DMS 273 treated with DMSO at 0.1 percent for 48 hours (cell line): ENCODE measurements around the gene CPXM2.

Source experiments
- DNase-seq: peaks from one replicate; lab custom pipeline; 2025; lab: John Stamatoyannopoulos, UW

Gene CPXM2

DNA sequence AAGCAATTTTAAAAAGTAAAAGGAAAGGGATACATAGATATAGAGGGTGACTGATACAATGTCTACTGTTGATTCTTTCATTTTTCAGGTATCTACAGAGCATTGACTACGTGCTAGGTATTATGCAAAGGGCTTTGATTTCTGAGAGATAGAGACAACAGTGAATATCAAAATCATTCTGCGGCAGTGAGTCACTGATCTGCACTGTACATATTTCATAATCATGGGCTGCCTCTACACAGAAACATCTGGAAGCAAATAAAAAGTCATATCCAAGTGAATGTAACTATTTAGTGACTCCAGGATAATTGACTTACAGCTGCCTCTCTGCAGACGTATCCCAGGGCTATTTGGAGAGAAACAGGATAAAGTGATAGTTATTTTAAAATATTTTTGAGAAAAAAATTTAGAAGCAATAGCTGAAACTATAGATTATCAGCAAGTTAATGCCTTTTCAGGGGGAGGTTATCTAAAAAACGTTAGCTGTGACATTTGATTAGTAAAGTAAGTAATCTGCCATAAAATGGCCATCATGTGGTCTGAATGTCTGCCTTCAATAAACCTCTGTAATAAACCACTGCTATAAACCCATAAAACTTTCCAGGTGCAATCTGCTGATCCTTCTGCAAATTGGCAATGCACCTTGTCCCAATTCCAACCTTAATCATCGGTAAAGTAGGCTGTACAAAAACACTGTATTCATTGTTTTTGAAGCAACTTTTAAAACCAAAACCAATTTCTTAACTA lies 43.7 kb downstream of the CPXM2 start:
- no peak for DNase-seq

DNA sequence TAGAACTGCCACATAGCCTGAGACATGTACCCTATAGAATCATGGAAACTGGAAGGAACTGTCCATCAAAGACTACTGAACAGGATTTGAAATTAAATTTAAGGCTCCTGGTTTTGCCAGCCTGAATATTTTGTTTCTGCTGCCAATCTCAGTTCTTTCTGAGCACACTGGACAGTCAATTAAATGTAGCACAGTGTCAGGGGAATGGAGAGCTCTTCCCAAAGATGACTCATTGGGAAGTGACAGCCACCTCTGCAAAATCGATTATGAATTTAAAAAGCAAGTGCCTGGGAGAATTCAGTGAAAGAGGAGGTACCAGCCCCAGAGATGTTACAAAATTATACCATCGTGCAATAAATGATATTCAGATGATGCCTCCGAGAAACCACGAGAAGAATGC lies 47.8 kb downstream of the CPXM2 start:
- DNase-seq, result no peak

DNA sequence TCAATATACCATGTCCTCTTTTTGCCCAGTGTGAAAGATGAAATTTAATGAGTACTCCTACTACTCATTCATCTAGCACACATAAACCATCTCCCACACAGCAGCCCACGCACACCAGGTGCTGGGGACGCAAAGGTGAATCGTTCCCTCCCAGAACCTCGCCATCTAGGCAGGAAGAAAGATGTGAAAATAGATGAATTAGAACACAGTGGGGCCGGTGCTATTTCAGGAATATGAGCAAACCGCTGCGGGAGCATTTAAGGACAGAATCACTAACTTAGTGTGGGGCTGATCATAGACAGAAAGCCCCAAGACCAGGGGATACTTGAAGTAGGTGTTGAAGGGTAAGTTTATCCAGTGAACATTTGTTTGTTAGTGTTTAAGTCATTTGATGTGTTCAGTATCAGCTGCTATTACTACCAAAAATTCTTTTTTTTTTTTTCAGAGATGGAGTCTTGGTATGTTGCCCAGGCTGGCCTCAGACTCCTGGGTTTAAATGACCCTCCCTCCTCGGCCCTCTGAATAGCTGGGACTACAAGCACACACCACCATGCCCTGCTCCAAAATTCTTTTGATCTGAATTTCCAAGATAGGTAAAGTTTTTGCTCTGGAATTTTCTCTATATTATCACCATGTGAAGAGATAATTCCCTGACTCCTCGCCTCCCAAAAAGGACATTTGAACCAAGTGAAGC lies 48.8 kb downstream of the CPXM2 start:
- no peak for DNase-seq

DNA sequence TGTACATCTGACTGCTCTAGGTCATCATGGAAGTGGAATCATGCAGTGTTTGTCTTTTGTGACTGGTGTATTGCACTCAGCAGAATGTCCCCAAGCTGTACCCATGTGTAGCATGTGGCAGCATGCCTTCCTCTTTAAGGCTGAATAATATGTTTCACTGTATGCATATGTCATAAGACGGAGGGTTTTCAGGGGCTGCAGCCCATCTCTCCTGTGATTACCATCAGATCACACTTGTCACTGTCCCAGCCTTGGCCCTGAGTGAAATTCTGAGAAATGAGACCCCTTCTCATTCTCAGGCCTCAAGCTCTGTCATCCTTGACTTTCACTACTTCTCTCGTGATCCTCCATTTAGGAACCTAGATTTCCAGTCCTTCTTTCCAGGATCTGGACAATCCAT lies 50.0 kb downstream of the CPXM2 start:
- no peak for DNase-seq

DNA sequence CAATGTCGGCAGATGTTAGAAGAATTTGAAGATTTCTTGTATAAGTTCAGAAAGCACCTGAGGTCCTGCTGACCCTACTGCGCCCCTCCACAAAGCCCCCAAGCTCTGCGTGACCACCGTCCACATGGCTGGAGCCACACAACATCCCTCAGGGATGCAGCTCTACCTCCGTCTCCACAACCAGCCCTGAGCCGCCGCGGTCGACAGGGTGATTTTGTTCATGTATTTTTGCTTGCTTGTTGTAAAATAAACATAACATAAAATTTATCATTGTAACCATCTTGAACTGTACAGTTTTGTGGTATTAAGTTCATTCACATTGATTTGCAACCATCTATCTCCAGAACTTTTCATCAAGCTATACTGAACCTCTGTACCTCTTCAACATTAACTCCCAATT lies 50.5 kb downstream of the CPXM2 start:
- no peak for DNase-seq

DNA sequence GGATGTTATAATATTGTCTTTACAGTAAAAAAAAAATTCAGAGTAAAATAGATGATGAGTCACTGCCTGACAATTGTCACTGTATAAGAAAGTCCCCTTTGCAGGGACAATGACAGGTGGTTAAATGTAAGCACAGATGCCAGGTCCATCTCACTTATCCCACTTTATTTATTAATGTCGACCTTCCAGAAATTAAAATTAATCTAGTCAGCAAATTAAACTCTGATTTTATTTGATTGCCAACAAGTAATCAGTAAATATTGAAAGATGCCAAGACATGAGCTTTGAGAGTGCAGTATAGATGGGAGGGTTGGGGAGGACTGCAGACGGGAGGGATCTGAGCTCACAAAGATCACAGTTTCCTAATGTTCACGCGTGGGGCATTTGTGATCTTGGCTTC lies 50.9 kb downstream of the CPXM2 start:
- no peak for DNase-seq

DNA sequence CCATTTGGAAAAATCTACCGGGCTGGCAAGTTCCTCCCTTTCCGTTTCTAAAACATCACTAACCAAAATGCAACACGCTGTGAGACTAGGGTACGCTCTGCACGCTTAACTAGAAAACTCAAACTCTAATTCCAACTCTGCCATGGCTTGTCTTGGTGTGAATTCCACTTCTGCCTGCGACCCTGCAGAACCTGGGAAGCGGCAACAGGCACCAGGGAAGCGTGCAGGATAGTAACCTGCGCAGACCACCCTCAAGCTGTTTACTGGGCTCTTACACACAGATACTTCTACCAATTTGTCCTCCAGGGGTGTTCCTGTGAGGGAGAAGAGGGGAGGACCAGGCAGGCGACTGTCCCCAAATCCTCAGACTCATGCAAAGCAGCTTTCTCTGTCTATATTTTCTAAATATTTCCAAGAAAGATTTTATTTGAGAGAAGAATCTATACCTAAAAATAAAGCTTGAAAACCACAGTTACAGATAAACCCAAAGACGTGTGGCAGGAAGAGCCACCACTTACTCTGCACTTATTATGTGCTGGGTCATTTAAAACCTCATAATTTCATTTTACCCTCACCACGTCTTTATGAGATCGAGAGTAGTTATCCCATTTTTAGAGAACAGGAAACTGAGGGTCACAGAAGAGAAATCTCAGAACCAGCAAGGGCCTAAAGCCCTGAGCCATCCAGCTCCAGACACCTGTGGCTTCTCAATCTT lies 52.9 kb downstream of the CPXM2 start:
- DNase-seq, result no peak

DNA sequence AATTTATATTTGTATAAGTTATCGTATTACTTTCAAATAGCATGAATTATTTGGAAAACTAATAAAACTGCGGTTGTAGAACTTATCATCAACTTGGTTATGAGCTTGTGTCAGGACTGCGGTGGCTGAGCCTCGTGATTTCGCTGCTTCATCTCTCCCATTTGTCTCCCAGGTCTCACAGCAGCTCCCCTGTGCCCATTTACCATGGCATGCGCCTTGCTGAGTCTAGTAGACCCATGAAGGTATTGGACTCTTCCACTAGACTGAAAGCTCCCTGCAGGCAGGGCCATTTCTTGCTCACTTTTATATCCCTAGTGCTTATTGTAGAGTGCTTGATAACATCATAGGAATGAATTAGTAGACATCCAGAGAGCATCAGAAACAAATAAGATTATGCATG lies 53.9 kb downstream of the CPXM2 start:
- no peak for DNase-seq

DNA sequence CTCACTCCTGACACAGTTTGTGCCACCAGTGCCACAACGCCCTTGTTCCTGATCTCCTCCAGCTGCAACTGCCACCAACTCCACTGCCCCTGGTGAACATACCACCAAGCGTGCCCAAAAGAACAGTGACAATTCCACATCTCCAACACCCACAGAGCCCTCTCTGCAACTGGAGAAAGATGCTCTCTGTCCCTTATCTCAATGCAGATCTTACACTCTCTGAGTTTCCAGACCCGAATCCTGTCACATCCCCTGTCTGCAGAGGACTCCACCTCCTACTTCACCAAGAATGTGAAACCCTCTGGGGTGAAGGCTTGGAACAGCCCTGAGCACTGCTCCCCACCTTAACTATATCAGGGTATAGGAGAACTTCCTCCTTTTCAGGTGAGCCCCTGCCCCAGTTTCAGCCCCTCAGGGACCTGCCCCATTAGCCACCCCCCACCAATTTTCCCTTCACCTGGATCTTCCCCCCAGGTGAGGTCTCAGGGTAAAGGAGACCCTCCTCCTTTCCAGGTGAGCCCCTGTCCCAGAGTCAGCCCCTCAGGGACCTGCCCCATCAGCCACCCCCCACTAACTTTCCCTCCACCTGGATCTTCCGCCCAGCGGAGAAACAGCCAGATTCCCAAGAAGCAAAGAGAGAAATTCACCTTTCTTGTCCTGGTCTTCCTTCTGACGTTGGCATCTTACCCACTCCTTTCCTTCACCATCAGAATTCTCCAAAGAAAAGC lies 55.0 kb downstream of the CPXM2 start:
- DNase-seq, result no peak

DNA sequence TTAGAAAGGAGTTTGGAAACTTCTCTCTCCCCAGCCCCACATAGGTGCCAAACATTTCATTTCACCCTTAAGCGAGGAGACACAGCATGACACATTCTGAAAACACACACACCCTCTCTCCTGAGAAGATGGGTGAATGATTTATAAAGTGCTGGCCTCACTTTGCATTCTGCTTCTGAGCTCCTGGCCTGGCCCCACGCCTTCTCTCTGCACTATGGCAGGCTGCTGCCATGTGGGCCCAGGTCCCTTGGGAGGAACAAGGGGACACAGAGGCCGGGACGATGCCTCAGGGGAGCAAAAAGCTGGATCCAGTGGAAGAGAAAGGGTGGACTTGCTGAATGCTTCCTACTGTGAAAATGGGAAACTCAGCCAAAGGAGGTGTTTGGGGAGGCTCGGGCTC lies 56.0 kb downstream of the CPXM2 start:
- DNase-seq, result no peak

DNA sequence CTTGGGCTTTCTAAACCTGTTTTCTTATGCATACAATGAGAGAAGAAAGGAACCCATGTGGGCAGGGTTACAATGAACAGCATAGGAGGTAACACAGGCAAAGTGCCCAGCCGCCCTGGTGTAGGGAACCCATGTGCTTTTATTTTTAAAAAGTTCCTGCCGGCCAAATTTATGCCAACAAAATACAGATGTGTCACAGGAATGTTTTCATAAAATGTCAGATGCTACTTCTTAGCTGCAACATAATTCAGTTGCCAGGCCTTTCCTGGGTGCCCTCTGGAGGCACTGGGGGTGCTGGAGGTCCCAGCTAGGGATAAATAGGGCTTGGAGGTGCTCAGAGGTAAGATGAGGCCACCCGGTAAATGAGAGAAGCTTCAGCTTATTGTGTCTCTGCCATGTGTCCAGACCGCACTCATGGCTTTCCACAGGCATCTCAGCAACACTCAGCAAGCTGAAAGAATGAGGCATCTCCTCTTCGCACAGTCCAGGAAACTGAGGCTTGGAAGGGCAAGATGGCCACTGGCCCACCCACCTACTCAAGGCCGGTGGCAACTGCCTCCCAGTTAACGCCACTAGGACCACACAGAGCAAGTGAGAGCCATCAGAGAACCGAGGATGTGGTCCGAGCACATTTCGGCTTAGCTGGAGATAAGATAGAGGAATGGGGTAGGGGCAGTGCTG lies 58.3 kb downstream of the CPXM2 start:
- DNase-seq, result no peak

DNA sequence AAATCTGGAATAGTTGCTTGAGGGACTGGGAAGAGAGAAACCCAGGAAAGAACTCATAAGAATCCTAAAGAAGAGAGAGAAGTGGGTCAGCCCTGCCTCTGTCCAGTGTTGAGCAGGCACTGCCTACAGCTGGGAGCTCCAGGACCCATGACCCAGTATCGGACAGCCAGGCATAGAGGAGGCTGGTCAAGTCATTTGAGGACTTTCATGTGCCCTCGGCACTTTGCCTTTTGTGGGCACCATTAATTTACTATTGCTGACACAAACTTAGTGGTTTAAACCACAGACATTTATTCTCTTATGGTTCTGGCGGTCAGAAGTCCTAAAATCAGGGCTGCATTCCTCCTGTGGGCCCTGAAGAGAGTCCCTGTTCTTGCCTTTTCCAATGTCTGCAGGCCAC lies 60.3 kb downstream of the CPXM2 start:
- DNase-seq, result no peak

DNA sequence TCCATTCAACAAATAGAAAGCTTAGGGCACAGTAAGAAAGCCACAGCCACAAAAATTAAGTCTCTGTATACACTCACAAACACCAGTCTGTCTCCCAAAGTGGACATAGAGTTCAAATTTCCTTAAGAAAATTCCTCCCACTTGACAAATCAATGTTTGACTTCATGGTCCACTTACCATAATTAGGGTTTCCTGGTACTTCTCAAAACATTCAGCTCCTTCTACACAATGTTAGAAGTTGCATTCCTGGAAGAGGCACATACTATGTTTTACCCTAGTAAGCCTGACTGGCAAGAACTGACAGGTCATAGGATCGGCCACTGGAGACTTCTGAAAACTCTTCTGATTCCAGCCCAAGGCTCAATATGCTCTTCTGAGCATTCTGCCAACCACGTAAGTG lies 70.5 kb downstream of the CPXM2 start:
- no peak for DNase-seq

DNA sequence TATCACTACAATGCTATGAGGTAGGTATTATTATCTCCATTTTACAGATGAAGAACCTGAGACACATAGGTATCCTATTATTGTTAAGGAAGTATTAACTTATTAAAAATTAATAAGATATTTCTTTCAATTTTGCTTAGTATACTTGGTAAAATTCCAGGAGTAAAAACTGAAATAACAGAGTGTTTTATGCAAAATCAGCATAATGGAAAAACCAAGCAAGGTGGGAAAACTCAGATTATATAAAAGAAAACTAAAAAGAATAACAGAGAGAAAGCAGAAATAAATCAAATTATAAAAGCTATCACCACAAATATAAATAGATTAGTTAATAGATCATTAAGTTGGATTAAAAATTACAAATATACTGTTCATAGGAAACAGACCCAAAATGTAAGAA lies 82.0 kb downstream of the CPXM2 start:
- DNase-seq, result no peak

DNA sequence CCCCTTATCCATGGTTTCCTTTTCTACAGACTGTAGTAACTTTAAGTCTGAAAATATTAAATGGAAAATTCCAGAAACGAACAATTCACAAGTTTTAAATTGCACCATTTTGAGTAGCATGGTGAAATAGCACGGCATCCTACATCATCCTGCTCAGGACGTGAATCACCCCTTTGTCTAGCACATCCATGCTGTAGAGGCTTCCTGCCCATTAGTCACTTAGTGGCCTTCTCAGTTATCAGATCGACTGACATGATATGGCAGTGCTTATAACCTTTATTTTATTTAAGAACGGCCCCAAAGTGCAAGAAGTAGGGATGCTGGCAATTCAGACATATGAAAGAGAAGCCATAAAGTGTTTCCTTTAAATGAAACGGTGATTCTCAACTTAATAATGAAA lies 82.7 kb downstream of the CPXM2 start:
- DNase-seq, result no peak

DNA sequence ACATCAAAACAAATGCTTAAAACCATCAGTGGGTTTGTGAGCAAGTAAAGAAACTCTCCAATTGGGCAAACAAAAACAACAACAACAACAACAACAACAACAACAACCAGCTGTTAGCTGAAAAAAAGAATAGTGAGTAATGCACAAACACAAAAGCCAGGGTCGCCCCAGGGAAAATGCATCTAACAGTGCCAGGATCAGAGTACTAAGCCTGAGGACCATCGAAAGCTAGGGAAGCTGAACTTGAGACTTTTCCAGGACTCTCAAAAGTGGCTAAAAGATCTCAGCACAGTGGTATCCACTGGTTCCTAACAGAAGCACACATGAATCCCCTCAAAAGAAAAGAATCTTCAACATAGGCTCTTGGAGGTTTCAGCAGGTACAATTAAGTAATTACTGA lies 83.3 kb downstream of the CPXM2 start:
- no peak for DNase-seq

DNA sequence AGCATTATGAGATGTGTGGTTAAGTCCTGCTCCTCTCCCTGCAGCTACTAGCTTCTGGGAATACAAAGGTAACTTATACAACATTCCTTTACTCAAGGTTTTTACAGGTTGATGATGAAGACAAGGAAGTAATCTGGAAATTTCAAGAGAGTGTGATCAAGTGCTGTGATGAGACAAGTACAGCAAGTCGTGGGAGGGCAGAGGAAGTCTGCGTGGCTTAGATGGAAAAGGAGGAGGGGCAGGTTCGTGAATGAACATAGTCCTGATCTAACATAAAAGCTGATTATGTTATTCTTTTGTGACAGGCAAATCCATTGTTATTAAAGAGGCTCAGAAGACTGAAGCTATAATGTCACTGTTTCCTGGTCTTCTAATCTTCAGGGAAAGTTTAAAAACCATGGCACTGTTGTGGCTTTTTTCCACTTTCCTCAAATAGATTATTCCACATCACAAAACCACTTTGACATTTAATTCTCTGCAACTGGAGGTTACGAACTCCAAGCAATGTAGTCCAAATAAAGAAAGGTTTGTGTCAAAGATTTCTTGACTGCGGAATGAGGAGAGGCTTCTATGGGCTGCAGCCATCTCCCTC lies 84.1 kb downstream of the CPXM2 start:
- DNase-seq, result no peak

DNA sequence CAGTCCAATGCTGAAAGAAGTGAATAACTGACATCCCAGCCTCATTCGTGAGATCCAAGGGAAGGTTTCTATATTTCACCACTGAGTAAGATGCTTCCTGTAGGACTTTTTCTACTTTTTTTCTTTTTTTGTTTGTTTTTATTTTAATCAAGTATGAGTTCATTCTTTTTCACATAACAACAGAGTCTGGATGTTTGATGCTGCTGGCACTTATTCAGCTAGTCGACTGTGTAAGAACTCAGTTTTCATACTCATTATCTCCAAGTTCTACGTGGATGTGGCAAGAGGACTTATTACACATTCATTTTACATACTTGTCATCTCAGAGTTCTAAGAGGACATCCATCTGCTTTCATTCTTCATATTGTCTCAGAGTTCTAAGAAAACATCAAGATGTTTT lies 86.9 kb downstream of the CPXM2 start:
- DNase-seq, result no peak

DNA sequence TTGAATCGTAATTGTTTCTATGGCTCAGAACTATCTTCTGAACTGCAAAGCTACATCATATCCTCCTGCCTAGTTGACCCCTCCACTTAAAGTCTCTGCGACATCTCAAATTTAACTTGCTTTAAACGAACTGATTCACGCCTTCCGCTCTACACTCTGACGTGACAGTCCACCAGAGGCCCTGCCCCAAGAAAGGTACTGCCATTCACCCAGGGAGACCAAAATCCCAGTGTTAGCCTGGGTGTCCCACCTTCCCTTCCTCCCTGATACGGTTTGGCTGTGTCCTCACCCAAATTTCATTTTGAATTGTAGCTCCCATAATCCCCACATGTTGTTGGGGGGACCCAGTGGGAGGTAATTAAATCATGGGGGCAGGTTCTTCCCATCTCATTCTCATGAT lies 90.8 kb downstream of the CPXM2 start:
- no peak for DNase-seq

DNA sequence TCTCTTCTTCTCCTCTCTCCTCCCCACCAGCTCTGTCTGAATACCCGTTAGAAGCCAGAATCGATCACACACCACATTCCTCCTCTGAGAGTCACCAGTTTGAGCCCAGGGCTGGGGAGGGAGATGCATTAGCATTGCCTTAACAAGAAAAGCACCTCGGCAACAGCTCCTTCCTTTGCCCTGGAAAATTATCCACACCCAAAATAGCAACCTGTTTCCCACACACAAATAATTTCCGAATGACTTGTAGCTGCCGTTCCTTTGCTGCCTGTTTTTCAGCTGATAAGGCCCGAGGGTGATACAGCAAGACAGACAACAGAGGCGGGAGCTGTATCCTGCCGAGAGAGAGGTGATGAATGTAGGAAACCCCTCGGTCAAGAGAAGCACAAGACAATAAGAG lies 91.3 kb downstream of the CPXM2 start:
- no peak for DNase-seq

DNA sequence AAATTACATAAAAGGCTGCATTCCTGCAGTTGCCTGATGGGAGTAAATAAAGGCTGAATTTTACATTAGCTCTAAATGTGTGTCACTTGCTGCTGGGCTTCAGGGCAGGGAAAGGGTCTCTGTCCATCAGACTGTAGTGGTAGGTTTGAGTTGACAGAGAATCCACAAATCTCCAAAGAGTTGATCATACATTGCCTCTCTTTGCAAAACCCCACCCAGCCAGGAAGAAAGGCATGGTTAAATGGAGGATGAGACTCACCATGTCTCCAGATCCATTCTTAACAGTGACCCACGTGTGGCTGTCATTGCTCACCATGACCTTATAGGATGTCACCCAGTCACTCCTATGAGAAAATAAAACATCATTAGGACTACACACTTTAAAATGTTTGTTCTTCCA lies 92.8 kb downstream of the CPXM2 start:
- DNase-seq, result no peak

DNA sequence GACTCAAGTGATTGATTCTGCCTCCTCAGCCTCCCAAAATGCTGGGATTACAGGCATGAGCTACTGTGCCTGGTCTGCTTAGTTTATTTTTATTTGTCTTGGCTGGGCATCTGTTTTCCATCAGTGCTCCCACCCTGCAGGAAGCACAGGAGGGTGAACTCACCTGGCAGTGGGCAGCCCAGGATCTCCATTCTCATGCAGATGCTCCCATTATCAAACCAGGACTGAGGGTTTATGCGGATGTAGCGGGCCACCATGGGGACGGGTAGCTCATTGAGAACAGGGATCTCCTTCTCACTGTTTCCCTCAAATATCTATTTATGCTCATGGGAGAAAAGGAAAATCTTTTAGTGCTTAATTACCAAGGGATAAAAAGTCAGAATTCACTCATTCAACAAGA lies 93.8 kb downstream of the CPXM2 start:
- DNase-seq, result no peak
